Measurements from ENCODE around the gene SORCS1. TPM values are rescaled to one million over a fixed set of nuclear protein-coding genes. Genes with fewer than 3 reads are reported as not detected.

SORCS1 gene
- total RNA-seq, 1 experiment from 2014 or later: not detected

DNA sequence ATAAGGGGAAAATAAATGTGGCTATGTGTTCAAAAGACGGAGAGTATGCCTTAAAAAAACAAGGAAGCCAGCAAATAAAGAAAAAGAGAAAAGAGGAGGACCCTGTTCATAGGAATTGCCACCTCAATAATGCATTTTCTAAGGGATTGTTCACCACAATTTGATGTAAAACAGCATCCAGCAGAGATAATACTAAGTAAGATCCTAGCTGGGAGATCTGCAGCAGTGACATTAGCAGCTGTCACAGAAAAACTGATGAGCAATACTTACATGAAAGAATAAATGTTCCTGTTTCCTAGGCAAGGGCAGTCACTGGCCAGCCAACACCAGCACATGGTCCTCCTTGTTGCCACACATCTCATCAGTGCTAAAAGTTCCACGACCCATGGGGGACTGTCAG lies 391.5 kb downstream of the SORCS1 start:
- TF ChIP-seq, protein P1, sequence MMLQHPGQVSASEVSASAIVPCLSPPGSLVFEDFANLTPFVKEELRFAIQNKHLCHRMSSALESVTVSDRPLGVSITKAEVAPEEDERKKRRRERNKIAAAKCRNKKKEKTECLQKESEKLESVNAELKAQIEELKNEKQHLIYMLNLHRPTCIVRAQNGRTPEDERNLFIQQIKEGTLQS (IDR thresholded peaks at IDR 0.05): no peak
- TF ChIP-seq RAD21 (IDR thresholded peaks at IDR 0.05; ENCODE audit: low read depth): no peak
- TF ChIP-seq ELF1 (IDR thresholded peaks at IDR 0.05; ENCODE audit: borderline replicate concordance, low read depth): no peak
- TF ChIP-seq CEBPB (IDR thresholded peaks at IDR 0.05; ENCODE audit: low read depth): no peak
- no peak for TF ChIP-seq EGR1 (IDR thresholded peaks at IDR 0.05; ENCODE audit: low read depth)
- TF ChIP-seq, protein P2, sequence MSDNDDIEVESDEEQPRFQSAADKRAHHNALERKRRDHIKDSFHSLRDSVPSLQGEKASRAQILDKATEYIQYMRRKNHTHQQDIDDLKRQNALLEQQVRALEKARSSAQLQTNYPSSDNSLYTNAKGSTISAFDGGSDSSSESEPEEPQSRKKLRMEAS (IDR thresholded peaks at IDR 0.05): no peak
- TF ChIP-seq POLR2AphosphoS5 (IDR thresholded peaks at IDR 0.05; ENCODE audit: low read depth, low read length): no peak
- no peak for TF ChIP-seq CBX3 (IDR thresholded peaks at IDR 0.05; ENCODE audit: low read depth)
- TF ChIP-seq, protein P3, sequence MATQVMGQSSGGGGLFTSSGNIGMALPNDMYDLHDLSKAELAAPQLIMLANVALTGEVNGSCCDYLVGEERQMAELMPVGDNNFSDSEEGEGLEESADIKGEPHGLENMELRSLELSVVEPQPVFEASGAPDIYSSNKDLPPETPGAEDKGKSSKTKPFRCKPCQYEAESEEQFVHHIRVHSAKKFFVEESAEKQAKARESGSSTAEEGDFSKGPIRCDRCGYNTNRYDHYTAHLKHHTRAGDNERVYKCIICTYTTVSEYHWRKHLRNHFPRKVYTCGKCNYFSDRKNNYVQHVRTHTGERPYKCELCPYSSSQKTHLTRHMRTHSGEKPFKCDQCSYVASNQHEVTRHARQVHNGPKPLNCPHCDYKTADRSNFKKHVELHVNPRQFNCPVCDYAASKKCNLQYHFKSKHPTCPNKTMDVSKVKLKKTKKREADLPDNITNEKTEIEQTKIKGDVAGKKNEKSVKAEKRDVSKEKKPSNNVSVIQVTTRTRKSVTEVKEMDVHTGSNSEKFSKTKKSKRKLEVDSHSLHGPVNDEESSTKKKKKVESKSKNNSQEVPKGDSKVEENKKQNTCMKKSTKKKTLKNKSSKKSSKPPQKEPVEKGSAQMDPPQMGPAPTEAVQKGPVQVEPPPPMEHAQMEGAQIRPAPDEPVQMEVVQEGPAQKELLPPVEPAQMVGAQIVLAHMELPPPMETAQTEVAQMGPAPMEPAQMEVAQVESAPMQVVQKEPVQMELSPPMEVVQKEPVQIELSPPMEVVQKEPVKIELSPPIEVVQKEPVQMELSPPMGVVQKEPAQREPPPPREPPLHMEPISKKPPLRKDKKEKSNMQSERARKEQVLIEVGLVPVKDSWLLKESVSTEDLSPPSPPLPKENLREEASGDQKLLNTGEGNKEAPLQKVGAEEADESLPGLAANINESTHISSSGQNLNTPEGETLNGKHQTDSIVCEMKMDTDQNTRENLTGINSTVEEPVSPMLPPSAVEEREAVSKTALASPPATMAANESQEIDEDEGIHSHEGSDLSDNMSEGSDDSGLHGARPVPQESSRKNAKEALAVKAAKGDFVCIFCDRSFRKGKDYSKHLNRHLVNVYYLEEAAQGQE (IDR thresholded peaks at IDR 0.05; ENCODE audit: low read depth): no peak
- TF ChIP-seq, protein P4, sequence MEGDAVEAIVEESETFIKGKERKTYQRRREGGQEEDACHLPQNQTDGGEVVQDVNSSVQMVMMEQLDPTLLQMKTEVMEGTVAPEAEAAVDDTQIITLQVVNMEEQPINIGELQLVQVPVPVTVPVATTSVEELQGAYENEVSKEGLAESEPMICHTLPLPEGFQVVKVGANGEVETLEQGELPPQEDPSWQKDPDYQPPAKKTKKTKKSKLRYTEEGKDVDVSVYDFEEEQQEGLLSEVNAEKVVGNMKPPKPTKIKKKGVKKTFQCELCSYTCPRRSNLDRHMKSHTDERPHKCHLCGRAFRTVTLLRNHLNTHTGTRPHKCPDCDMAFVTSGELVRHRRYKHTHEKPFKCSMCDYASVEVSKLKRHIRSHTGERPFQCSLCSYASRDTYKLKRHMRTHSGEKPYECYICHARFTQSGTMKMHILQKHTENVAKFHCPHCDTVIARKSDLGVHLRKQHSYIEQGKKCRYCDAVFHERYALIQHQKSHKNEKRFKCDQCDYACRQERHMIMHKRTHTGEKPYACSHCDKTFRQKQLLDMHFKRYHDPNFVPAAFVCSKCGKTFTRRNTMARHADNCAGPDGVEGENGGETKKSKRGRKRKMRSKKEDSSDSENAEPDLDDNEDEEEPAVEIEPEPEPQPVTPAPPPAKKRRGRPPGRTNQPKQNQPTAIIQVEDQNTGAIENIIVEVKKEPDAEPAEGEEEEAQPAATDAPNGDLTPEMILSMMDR (IDR thresholded peaks at IDR 0.05 in 2 of 3, conservative IDR thresholded peaks at IDR 0.05 in 1 of 3; ENCODE audit: borderline replicate concordance in 1 of 3, insufficient read depth in 1 of 3, low read depth in 2 of 3, low read length in 2 of 3): no peak
- TF ChIP-seq SP1 (IDR thresholded peaks at IDR 0.05; ENCODE audit: low read depth): no peak
- no peak for TF ChIP-seq ZFX (IDR thresholded peaks at IDR 0.05)
- no peak for DNase-seq (ENCODE audit: low read depth, low spot score)
- no peak for ATAC-seq
- H3K36me3 ChIP-seq (ENCODE audit: control insufficient read depth in 1 of 2, insufficient read depth in 2 of 2, low read length in 2 of 2): no peaks in the 10 kb centered on the region
- H3K4me2 ChIP-seq (ENCODE audit: low read length): no peak overlapping the region
- no peaks in the 10 kb centered on the region for H3K4me1 ChIP-seq (ENCODE audit: control insufficient read depth in 1 of 2, insufficient read depth in 2 of 2, low read length in 2 of 2)
- no peak overlapping the region for H3K4me3 ChIP-seq (replicated peaks in 1 of 2; ENCODE audit: low read depth in 1 of 2, low read length in 2 of 2)
- H3K79me2 ChIP-seq (ENCODE audit: insufficient read depth, low read length): no peaks in the 10 kb centered on the region
- H3K27ac ChIP-seq (ENCODE audit: low read depth, low read length): no peak overlapping the region
- H3K9me2 ChIP-seq (ENCODE audit: insufficient read depth): no peaks in the 10 kb centered on the region
- BruUV-seq (replicated peaks): no TSS peak
- ChIA-PET CTCF (no interaction called here), RAD21 (ENCODE audit: low non-redundant PET in 1 of 2, low total read pairs in 2 of 2, uncharacterized antibody in 2 of 2, unreplicated experiment in 2 of 2) (no interaction called here), POLR2A (no interaction called here)
- no peaks in the 10 kb centered on the region for H4K20me1 ChIP-seq (ENCODE audit: insufficient read depth)
- no peak overlapping the region for H3K9ac ChIP-seq (ENCODE audit: low read length)
- H3K9me3 ChIP-seq (ENCODE audit: control insufficient read depth in 1 of 2, insufficient read depth in 1 of 2, low read depth in 1 of 2, low read length in 2 of 2): peaks cover 18 to 33% of the 10 kb centered on the region in 2 experiments; a peak in 2 of 4 replicates
- intact Hi-C loops (cut with micrococcal nuclease): no loop called here
- H3K27me3 ChIP-seq (ENCODE audit: insufficient read depth, low read length): no peaks in the 10 kb centered on the region
- no peak overlapping the region for H2AFZ ChIP-seq (ENCODE audit: low read depth, low read length, poor library complexity, severe bottlenecking)

Measured in HCT116 (cell line).